ENCODE data around the gene SLC8A1.

Gene SLC8A1

GRCh38 chr2:40179801-40180200 lies 272.1 kb downstream of the SLC8A1 start:
- no CpG with 5 or more reads among the region's 2 CpGs for WGBS (ENCODE audit: extremely low coverage, insufficient coverage, insufficient read length)
- no peaks in the 10 kb centered on the region for H3K79me2 ChIP-seq (ENCODE audit: control insufficient read depth, insufficient read depth, low read length, poor library complexity)
- no peak overlapping the region for H2AK5ac ChIP-seq (ENCODE audit: low read length)
- H4K91ac ChIP-seq (ENCODE audit: low read depth, low read length), result no peak overlapping the region
- no peak overlapping the region for H4K8ac ChIP-seq (ENCODE audit: low read depth, low read length)
- no peak overlapping the region for H3K4me3 ChIP-seq (ENCODE audit: low read depth, low read length)
- H2BK120ac ChIP-seq (ENCODE audit: insufficient read depth, low read length, poor library complexity), result no peak overlapping the region
- H3K27ac ChIP-seq (ENCODE audit: low read depth, low read length), result no peak overlapping the region
- H3K27me3 ChIP-seq (ENCODE audit: insufficient read depth, low read length), result no peaks in the 10 kb centered on the region
- no peak overlapping the region for H3K9ac ChIP-seq (ENCODE audit: low read length)
- no peak overlapping the region for H3K4ac ChIP-seq (ENCODE audit: low read depth, low read length)
- H2BK12ac ChIP-seq (ENCODE audit: low read length), result no peak overlapping the region
- no peak for DNase-seq
- no peaks in the 10 kb centered on the region for H3K79me1 ChIP-seq (ENCODE audit: low read length)
- H3K4me2 ChIP-seq (ENCODE audit: low read length), result no peak overlapping the region
- no peak overlapping the region for H4K12ac ChIP-seq (ENCODE audit: low read depth, low read length)
- H3K9me3 ChIP-seq (ENCODE audit: insufficient read depth, low read depth, low read length), result no peaks in the 10 kb centered on the region
- no peak overlapping the region for H2AFZ ChIP-seq (ENCODE audit: insufficient read depth, low read length, poor library complexity)
- H3K14ac ChIP-seq (ENCODE audit: low read length), result no peak overlapping the region
- H3K4me1 ChIP-seq (ENCODE audit: control insufficient read depth in 1 of 2, insufficient read depth in 2 of 2, low read length in 2 of 2), result no peaks in the 10 kb centered on the region
- no peak overlapping the region for H2BK5ac ChIP-seq (ENCODE audit: low read depth, low read length, poor library complexity)
- no peak overlapping the region for H3K18ac ChIP-seq (ENCODE audit: low read length)
- H3K23ac ChIP-seq (ENCODE audit: low read length), result no peak overlapping the region
- H3K36me3 ChIP-seq (ENCODE audit: control insufficient read depth in 1 of 2, insufficient read depth in 2 of 2, low read length in 2 of 2), result peaks cover 0 to 2% of the 10 kb centered on the region in 2 experiments

DNA sequence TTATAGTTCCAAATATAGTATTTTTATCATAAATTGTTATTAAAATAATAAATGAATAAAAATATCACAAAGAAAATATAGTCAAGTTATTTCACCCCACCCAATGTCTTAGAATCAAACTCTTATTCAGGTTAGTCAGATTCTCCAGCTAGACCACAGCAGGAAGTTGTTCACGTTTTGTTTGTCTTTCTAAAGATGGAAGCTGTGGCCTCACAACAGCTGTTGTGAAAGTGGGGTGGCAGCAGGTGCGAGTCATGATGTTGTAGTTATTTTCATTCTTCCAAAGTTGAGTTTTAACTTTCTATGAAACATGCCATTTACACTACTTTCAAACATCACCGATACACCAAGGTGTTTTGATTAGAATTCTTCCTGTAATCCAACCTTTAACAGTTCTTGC lies 272.9 kb downstream of the SLC8A1 start:
- no peak overlapping the region for H3K27ac ChIP-seq (ENCODE audit: low read depth, low read length)
- no peak overlapping the region for H2BK12ac ChIP-seq (ENCODE audit: low read length)
- no peaks in the 10 kb centered on the region for H3K79me1 ChIP-seq (ENCODE audit: low read length)
- H4K8ac ChIP-seq (ENCODE audit: low read depth, low read length), result no peak overlapping the region
- no peaks in the 10 kb centered on the region for H3K27me3 ChIP-seq (ENCODE audit: insufficient read depth, low read length)
- no peak overlapping the region for H2BK5ac ChIP-seq (ENCODE audit: low read depth, low read length, poor library complexity)
- H4K91ac ChIP-seq (ENCODE audit: low read depth, low read length), result no peak overlapping the region
- WGBS (ENCODE audit: extremely low coverage, insufficient coverage, insufficient read length), result no CpG with 5 or more reads among the region's 3 CpGs
- no peak overlapping the region for H3K23ac ChIP-seq (ENCODE audit: low read length)
- no peak overlapping the region for H3K4ac ChIP-seq (ENCODE audit: low read depth, low read length)
- peaks cover 0 to 2% of the 10 kb centered on the region in 2 experiments for H3K36me3 ChIP-seq (ENCODE audit: control insufficient read depth in 1 of 2, insufficient read depth in 2 of 2, low read length in 2 of 2)
- H3K79me2 ChIP-seq (ENCODE audit: control insufficient read depth, insufficient read depth, low read length, poor library complexity), result no peaks in the 10 kb centered on the region
- no peak overlapping the region for H2AFZ ChIP-seq (ENCODE audit: insufficient read depth, low read length, poor library complexity)
- no peaks in the 10 kb centered on the region for H3K9me3 ChIP-seq (ENCODE audit: insufficient read depth, low read depth, low read length)
- H3K14ac ChIP-seq (ENCODE audit: low read length), result no peak overlapping the region
- no peak for DNase-seq
- H3K4me3 ChIP-seq (ENCODE audit: low read depth, low read length), result no peak overlapping the region
- H4K12ac ChIP-seq (ENCODE audit: low read depth, low read length), result no peak overlapping the region
- no peak overlapping the region for H3K9ac ChIP-seq (ENCODE audit: low read length)
- H3K4me1 ChIP-seq (ENCODE audit: control insufficient read depth in 1 of 2, insufficient read depth in 2 of 2, low read length in 2 of 2), result no peaks in the 10 kb centered on the region
- H2AK5ac ChIP-seq (ENCODE audit: low read length), result no peak overlapping the region
- H3K18ac ChIP-seq (ENCODE audit: low read length), result no peak overlapping the region
- no peak overlapping the region for H3K4me2 ChIP-seq (ENCODE audit: low read length)
- H2BK120ac ChIP-seq (ENCODE audit: insufficient read depth, low read length, poor library complexity), result no peak overlapping the region

DNA sequence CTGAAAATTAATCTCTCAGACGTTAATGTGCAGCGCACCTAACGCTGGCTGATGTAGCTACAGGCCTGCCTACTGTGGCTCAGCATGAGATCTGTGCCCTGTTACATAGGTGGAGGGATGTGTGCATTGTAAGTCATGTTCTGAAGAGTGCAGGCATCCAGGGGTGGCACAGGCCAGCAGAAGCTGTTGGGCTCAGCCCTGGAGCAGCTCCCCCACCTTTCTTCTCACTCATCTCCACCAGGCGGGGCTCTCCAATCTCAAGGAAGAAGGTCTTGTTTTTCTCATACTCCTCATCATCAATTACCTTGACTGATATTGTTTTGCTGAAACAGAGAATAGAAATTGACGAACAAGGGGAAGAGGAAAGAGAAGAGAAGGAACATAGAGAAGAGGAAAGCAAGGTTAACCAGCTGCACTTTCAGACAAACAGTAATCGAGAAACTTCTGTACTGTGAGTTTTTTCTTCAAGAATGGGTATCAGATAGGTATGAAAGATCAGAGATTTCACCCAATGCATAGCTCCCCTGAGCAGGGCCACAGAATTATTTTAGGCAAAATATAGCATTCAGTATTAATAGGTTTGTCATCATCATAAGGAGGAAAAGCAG lies 273.6 kb downstream of the SLC8A1 start:
- Histone ChIP-seq H2AK5ac (ENCODE audit: low read length) (no peak overlapping the region), H4K91ac (ENCODE audit: low read depth, low read length) (no peak overlapping the region), H3K4me2 (ENCODE audit: low read length) (no peak overlapping the region), H2BK120ac (ENCODE audit: insufficient read depth, low read length, poor library complexity) (no peak overlapping the region), H2BK5ac (ENCODE audit: low read depth, low read length, poor library complexity) (no peak overlapping the region), H2BK12ac (ENCODE audit: low read length) (no peak overlapping the region), H3K4me3 (ENCODE audit: low read depth, low read length) (no peak overlapping the region), H3K9ac (ENCODE audit: low read length) (no peak overlapping the region), H3K79me2 (ENCODE audit: control insufficient read depth, insufficient read depth, low read length, poor library complexity) (no peaks in the 10 kb centered on the region), H3K4me1 (ENCODE audit: control insufficient read depth in 1 of 2, insufficient read depth in 2 of 2, low read length in 2 of 2) (no peaks in the 10 kb centered on the region), H3K27me3 (ENCODE audit: insufficient read depth, low read length) (no peaks in the 10 kb centered on the region), H3K18ac (ENCODE audit: low read length) (no peak overlapping the region), H4K8ac (ENCODE audit: low read depth, low read length) (no peak overlapping the region), H2AFZ (ENCODE audit: insufficient read depth, low read length, poor library complexity) (no peak overlapping the region), H3K79me1 (ENCODE audit: low read length) (no peaks in the 10 kb centered on the region), H3K36me3 (ENCODE audit: control insufficient read depth in 1 of 2, insufficient read depth in 2 of 2, low read length in 2 of 2) (peaks cover 0 to 2% of the 10 kb centered on the region in 2 experiments), H3K14ac (ENCODE audit: low read length) (no peak overlapping the region), H3K27ac (ENCODE audit: low read depth, low read length) (no peak overlapping the region), H3K23ac (ENCODE audit: low read length) (no peak overlapping the region), H3K9me3 (ENCODE audit: insufficient read depth, low read depth, low read length) (no peaks in the 10 kb centered on the region), H3K4ac (ENCODE audit: low read depth, low read length) (no peak overlapping the region), H4K12ac (ENCODE audit: low read depth, low read length) (no peak overlapping the region)
- no peak for DNase-seq
- WGBS (ENCODE audit: extremely low coverage, insufficient coverage, insufficient read length), result no CpG with 5 or more reads among the region's 6 CpGs

GRCh38 chr2:40177366-40177765 lies 274.5 kb downstream of the SLC8A1 start:
- H2BK12ac ChIP-seq (ENCODE audit: low read length), result no peak overlapping the region
- H3K27me3 ChIP-seq (ENCODE audit: insufficient read depth, low read length), result no peaks in the 10 kb centered on the region
- no peak overlapping the region for H3K4me2 ChIP-seq (ENCODE audit: low read length)
- no peak overlapping the region for H2BK5ac ChIP-seq (ENCODE audit: low read depth, low read length, poor library complexity)
- no peak overlapping the region for H3K9ac ChIP-seq (ENCODE audit: low read length)
- H3K14ac ChIP-seq (ENCODE audit: low read length), result no peak overlapping the region
- H3K4me3 ChIP-seq (ENCODE audit: low read depth, low read length), result no peak overlapping the region
- H2AFZ ChIP-seq (ENCODE audit: insufficient read depth, low read length, poor library complexity), result no peak overlapping the region
- no peak for DNase-seq
- no peak overlapping the region for H3K18ac ChIP-seq (ENCODE audit: low read length)
- H3K9me3 ChIP-seq (ENCODE audit: insufficient read depth, low read depth, low read length), result no peaks in the 10 kb centered on the region
- H3K23ac ChIP-seq (ENCODE audit: low read length), result no peak overlapping the region
- no peaks in the 10 kb centered on the region for H3K4me1 ChIP-seq (ENCODE audit: control insufficient read depth in 1 of 2, insufficient read depth in 2 of 2, low read length in 2 of 2)
- H4K12ac ChIP-seq (ENCODE audit: low read depth, low read length), result no peak overlapping the region
- no peaks in the 10 kb centered on the region for H3K79me1 ChIP-seq (ENCODE audit: low read length)
- H2AK5ac ChIP-seq (ENCODE audit: low read length), result no peak overlapping the region
- no peak overlapping the region for H4K8ac ChIP-seq (ENCODE audit: low read depth, low read length)
- H3K36me3 ChIP-seq (ENCODE audit: control insufficient read depth in 1 of 2, insufficient read depth in 2 of 2, low read length in 2 of 2), result peaks cover 0 to 2% of the 10 kb centered on the region in 2 experiments
- WGBS (ENCODE audit: extremely low coverage, insufficient coverage, insufficient read length), result no CpG with 5 or more reads among the region's 6 CpGs
- H2BK120ac ChIP-seq (ENCODE audit: insufficient read depth, low read length, poor library complexity), result no peak overlapping the region
- no peaks in the 10 kb centered on the region for H3K79me2 ChIP-seq (ENCODE audit: control insufficient read depth, insufficient read depth, low read length, poor library complexity)
- H3K27ac ChIP-seq (ENCODE audit: low read depth, low read length), result no peak overlapping the region
- no peak overlapping the region for H4K91ac ChIP-seq (ENCODE audit: low read depth, low read length)
- no peak overlapping the region for H3K4ac ChIP-seq (ENCODE audit: low read depth, low read length)
